NCI-H187 (cell line): Measurements from ENCODE around the gene THEM5.

Source experiments
- DNase-seq, 2 experiments: peaks; one replicate each; lab custom pipeline; 2025; lab: John Stamatoyannopoulos, UW

The THEM5 gene

GRCh38 chr1:151819976-151820623, 33.4 kb downstream of the THEM5 start:
- no peak for DNase-seq

GRCh38 chr1:151819227-151819835, 34.2 kb downstream of the THEM5 start:
- DNase-seq = no peak

- DNase-seq = no peak
Observed at GRCh38 chr1:151817353-151817730, 36.2 kb downstream of the THEM5 start.

GRCh38 chr1:151816548-151817352, 36.8 kb downstream of the THEM5 start:
- DNase-seq = no peak

GRCh38 chr1:151815716-151816327, 37.7 kb downstream of the THEM5 start:
- DNase-seq = no peak

- DNase-seq = no peak
Observed at GRCh38 chr1:151814971-151815545, 38.5 kb downstream of the THEM5 start.

GRCh38 chr1:151814426-151814825, 39.1 kb downstream of the THEM5 start:
- DNase-seq = no peak

- no peak for DNase-seq
Observed at GRCh38 chr1:151813271-151813977, 40.1 kb downstream of the THEM5 start.

GRCh38 chr1:151811181-151811580, 42.3 kb downstream of the THEM5 start:
- no peak for DNase-seq

- no peak for DNase-seq
Observed at GRCh38 chr1:151809985-151810556, 43.4 kb downstream of the THEM5 start.

- DNase-seq = no peak
Observed at GRCh38 chr1:151809290-151809984, 44.1 kb downstream of the THEM5 start.

- DNase-seq = no peak
Observed at GRCh38 chr1:151807766-151808165, 45.7 kb downstream of the THEM5 start.

GRCh38 chr1:151807131-151807530, 46.4 kb downstream of the THEM5 start:
- DNase-seq = no peak

- DNase-seq = no peak
Observed at GRCh38 chr1:151806170-151806569, 47.3 kb downstream of the THEM5 start.

- no peak for DNase-seq
Observed at GRCh38 chr1:151805066-151805820, 48.3 kb downstream of the THEM5 start, which contains the start of gene LINGO4. LINGO4 (minus strand) TSS chr1:151805419; CDS start chr1:151802704, 2,715 bp downstream.

- no peak for DNase-seq
Observed at GRCh38 chr1:151803915-151804314, 49.6 kb downstream of the THEM5 start.

GRCh38 chr1:151803164-151803563, 50.3 kb downstream of the THEM5 start:
- no peak for DNase-seq

- DNase-seq = no peak
Observed at GRCh38 chr1:151802372-151802771, 51.1 kb downstream of the THEM5 start.

GRCh38 chr1:151801846-151802245, 51.7 kb downstream of the THEM5 start:
- no peak for DNase-seq

- no peak for DNase-seq
Observed at GRCh38 chr1:151801310-151801820, 52.1 kb downstream of the THEM5 start.
